SK-N-SH (cell line): ENCODE data around the gene PLAGL2.

Source experiments
- CHD2 ChIP-seq: fragments of 150-350 bp; IDR thresholded peaks from 2 replicates; pipeline ENCODE4 v1.6.1; 2018; ENCODE audit warnings: low read length; ENCODE audit not compliant: partially characterized antibody
- EP300 ChIP-seq, 2 experiments: IDR thresholded peaks; 2 replicates each; pipeline versions ENCODE4 v1.4.0 to v1.6.1; 2012; ENCODE audit warnings: borderline replicate concordance in 1 of 2, low read depth in 1 of 2, low read length in 1 of 2
- FOSL2 ChIP-seq: IDR thresholded peaks from 2 replicates; pipeline ENCODE4 v1.4.0; 2012; ENCODE audit warnings: low read depth, mild to moderate bottlenecking, moderate library complexity, borderline replicate concordance
- FOXM1 ChIP-seq: IDR thresholded peaks from 2 replicates; pipeline ENCODE4 v1.4.0; 2012; ENCODE audit warnings: low read depth, mild to moderate bottlenecking
- GATA2 ChIP-seq: sonication (generic); formaldehyde crosslinking; IDR thresholded peaks from 2 replicates; pipeline ENCODE4 v1.5.0; 2020; ENCODE audit warnings: mild to moderate bottlenecking, missing genetic modification reagents
- POLR2AphosphoS5 ChIP-seq: IDR thresholded peaks from 2 replicates; pipeline ENCODE4 v1.6.1; 2012; ENCODE audit warnings: low read depth, low read length
- RFX5 ChIP-seq: IDR thresholded peaks from 2 replicates; pipeline ENCODE4 v1.6.1; 2012; ENCODE audit warnings: mild to moderate bottlenecking, improper control_type of control experiment, low read length
- TEAD4 ChIP-seq: IDR thresholded peaks from 2 replicates; pipeline ENCODE4 v1.4.0; 2012; ENCODE audit warnings: mild to moderate bottlenecking, borderline replicate concordance; ENCODE audit not compliant: insufficient read depth
- TF ChIP-seq, protein P1 (sequence below): fragments of 200-600 bp; sonication (generic); IDR thresholded peaks from 2 replicates; pipeline ENCODE4 v1.6.1; 2017; ENCODE audit warnings: antibody characterized with exemption, mild to moderate bottlenecking, moderate library complexity
- TF ChIP-seq, protein P2 (sequence below): IDR thresholded peaks from 2 replicates; pipeline ENCODE4 v1.4.0; 2012; ENCODE audit warnings: low read depth
- TF ChIP-seq, protein P3 (sequence below): fragments of 150-350 bp; IDR thresholded peaks from 2 replicates; pipeline ENCODE4 v1.6.1; 2016; ENCODE audit warnings: mild to moderate bottlenecking, low read depth, low read length

DNA sequence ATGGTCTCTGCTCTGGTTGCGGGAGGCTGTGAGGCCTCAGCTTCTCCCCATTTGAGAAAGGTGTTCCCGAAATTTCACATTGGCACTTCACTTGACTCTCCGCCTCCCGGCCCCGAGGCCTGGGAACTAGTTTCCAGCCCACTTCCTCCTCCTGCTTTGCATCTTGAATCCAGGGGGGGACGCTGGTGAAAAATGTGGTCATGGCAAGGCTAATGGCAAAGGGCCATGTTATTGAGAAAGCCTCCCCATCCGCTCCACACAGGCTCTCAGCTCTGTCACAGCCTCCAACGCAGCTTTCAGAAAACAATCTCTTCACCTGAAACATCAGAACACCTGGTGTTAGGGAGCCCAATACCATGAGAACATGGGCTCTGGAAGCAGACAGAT, 5.6 kb downstream of the PLAGL2 start:
- TF ChIP-seq, protein P1, sequence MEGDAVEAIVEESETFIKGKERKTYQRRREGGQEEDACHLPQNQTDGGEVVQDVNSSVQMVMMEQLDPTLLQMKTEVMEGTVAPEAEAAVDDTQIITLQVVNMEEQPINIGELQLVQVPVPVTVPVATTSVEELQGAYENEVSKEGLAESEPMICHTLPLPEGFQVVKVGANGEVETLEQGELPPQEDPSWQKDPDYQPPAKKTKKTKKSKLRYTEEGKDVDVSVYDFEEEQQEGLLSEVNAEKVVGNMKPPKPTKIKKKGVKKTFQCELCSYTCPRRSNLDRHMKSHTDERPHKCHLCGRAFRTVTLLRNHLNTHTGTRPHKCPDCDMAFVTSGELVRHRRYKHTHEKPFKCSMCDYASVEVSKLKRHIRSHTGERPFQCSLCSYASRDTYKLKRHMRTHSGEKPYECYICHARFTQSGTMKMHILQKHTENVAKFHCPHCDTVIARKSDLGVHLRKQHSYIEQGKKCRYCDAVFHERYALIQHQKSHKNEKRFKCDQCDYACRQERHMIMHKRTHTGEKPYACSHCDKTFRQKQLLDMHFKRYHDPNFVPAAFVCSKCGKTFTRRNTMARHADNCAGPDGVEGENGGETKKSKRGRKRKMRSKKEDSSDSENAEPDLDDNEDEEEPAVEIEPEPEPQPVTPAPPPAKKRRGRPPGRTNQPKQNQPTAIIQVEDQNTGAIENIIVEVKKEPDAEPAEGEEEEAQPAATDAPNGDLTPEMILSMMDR, result no peak
- TF ChIP-seq FOSL2 (no peak), RFX5 (no peak), POLR2AphosphoS5 (no peak), TEAD4 (no peak), CHD2 (no peak), FOXM1 (no peak), GATA2 (no peak), EP300 (IDR thresholded peaks at IDR 0.05; ENCODE audit: borderline replicate concordance in 1 of 2, low read depth in 1 of 2, low read length in 1 of 2) (no peak)
- TF ChIP-seq, protein P2, sequence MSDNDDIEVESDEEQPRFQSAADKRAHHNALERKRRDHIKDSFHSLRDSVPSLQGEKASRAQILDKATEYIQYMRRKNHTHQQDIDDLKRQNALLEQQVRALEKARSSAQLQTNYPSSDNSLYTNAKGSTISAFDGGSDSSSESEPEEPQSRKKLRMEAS, result no peak
- TF ChIP-seq, protein P3, sequence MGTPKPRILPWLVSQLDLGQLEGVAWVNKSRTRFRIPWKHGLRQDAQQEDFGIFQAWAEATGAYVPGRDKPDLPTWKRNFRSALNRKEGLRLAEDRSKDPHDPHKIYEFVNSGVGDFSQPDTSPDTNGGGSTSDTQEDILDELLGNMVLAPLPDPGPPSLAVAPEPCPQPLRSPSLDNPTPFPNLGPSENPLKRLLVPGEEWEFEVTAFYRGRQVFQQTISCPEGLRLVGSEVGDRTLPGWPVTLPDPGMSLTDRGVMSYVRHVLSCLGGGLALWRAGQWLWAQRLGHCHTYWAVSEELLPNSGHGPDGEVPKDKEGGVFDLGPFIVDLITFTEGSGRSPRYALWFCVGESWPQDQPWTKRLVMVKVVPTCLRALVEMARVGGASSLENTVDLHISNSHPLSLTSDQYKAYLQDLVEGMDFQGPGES, result no peak
